HEK293 (cell line): ENCODE measurements around the gene TNFAIP3.

Experiments
- CTCF ChIA-PET: fragments of 350-600 bp; formaldehyde crosslinking; extraction: SDS; loops from one replicate; lab custom pipeline; 2021; ENCODE audit warnings: antibody characterized with exemption; lab: Yijun Ruan, JAX
- POLR2A ChIA-PET: fragments of 300-600 bp; formaldehyde crosslinking; extraction: SDS; loops from one replicate; lab custom pipeline; 2020; ENCODE audit warnings: antibody characterized with exemption, inconsistent platforms; lab: Yijun Ruan, JAX
- H3K27ac ChIP-seq: fragments of 200-500 bp; sonication (Bioruptor generic); 2 replicates; pipeline ENCODE4 v1.5.1; 2014; ENCODE audit warnings: low read depth, low read length, control low read depth, inconsistent platforms; ENCODE audit errors: extremely low read depth
- H3K36me3 ChIP-seq, 2 experiments: fragments of 200-500 bp in 1 of 2; sonication (Bioruptor generic) in 1 of 2; 1 replicate in 1 of 2; 2 replicates in 1 of 2; pipeline ENCODE4 v1.5.1; 2014 to 2017; ENCODE audit warnings: inconsistent platforms in 2 of 2, low read length in 2 of 2; ENCODE audit not compliant: control insufficient read depth in 2 of 2, insufficient read depth in 1 of 2
- H3K4me1 ChIP-seq: fragments of 200-500 bp; sonication (Bioruptor generic); 2 replicates; pipeline ENCODE4 v1.5.1; 2014; ENCODE audit warnings: mild to moderate bottlenecking, low read length, inconsistent platforms; ENCODE audit not compliant: control insufficient read depth, insufficient read depth
- H3K4me3 ChIP-seq: 2 replicates; pipeline ENCODE4 v1.5.1; 2011; ENCODE audit warnings: low read depth, mild to moderate bottlenecking, control low read depth, low read length, moderate library complexity
- H3K9me3 ChIP-seq: fragments of 200-500 bp; sonication (Bioruptor generic); 2 replicates; pipeline ENCODE4 v1.5.1; 2014; ENCODE audit warnings: low read depth, low read length, inconsistent platforms; ENCODE audit not compliant: control insufficient read depth, insufficient read depth
- ATF2 ChIP-seq: fragments of 450-650 bp; formaldehyde crosslinking; IDR thresholded peaks from 2 replicates; pipeline ENCODE4 v1.5.1; 2016; ENCODE audit warnings: missing biosample characterization, missing genetic modification characterization, low read depth
- ELK4 ChIP-seq: IDR thresholded peaks from 2 replicates; pipeline ENCODE4 v1.6.1; 2011; ENCODE audit warnings: mild to moderate bottlenecking, low read depth, low read length, borderline replicate concordance
- FEZF1 ChIP-seq: fragments of 450-650 bp; formaldehyde crosslinking; IDR thresholded peaks from 2 replicates; pipeline ENCODE4 v1.5.1; 2016; ENCODE audit warnings: missing biosample characterization, missing genetic modification characterization
- GLIS1 ChIP-seq: fragments of 450-650 bp; formaldehyde crosslinking; IDR thresholded peaks from 2 replicates; pipeline ENCODE4 v1.5.1; 2016; ENCODE audit warnings: missing biosample characterization, missing genetic modification characterization
- KLF10 ChIP-seq: fragments of 450-650 bp; IDR thresholded peaks from 2 replicates; pipeline ENCODE4 v1.5.1; 2018; ENCODE audit warnings: missing biosample characterization, mild to moderate bottlenecking, missing genetic modification characterization
- KLF7 ChIP-seq: fragments of 450-650 bp; formaldehyde crosslinking; IDR thresholded peaks from 2 replicates; pipeline ENCODE4 v1.5.1; 2016; ENCODE audit warnings: missing biosample characterization, missing genetic modification characterization, borderline replicate concordance
- KLF9 ChIP-seq: fragments of 450-650 bp; formaldehyde crosslinking; IDR thresholded peaks from 2 replicates; pipeline ENCODE4 v1.5.1; 2016; ENCODE audit warnings: missing biosample characterization, missing genetic modification characterization, low read depth
- OVOL3 ChIP-seq: fragments of 450-650 bp; formaldehyde crosslinking; IDR thresholded peaks from 2 replicates; pipeline ENCODE4 v1.5.1; 2016; ENCODE audit warnings: missing biosample characterization, missing genetic modification characterization
- PRDM6 ChIP-seq: fragments of 450-650 bp; formaldehyde crosslinking; IDR thresholded peaks from 2 replicates; pipeline ENCODE4 v1.5.1; 2017; ENCODE audit warnings: missing biosample characterization, missing genetic modification characterization
- ZNF16 ChIP-seq: fragments of 450-650 bp; formaldehyde crosslinking; IDR thresholded peaks from 2 replicates; pipeline ENCODE4 v1.5.1; 2016; ENCODE audit warnings: low read depth, missing biosample characterization, missing genetic modification characterization
- ZNF394 ChIP-seq: fragments of 450-650 bp; formaldehyde crosslinking; IDR thresholded peaks from 2 replicates; pipeline ENCODE4 v1.5.1; 2016; ENCODE audit warnings: missing biosample characterization, missing genetic modification characterization, mild to moderate bottlenecking, moderate library complexity, borderline replicate concordance
- ZNF426 ChIP-seq: fragments of 450-650 bp; formaldehyde crosslinking; IDR thresholded peaks from 2 replicates; pipeline ENCODE4 v1.5.1; 2017; ENCODE audit warnings: missing biosample characterization, missing genetic modification characterization, mild to moderate bottlenecking, inconsistent platforms, moderate library complexity
- ZNF580 ChIP-seq: fragments of 450-650 bp; formaldehyde crosslinking; IDR thresholded peaks from 2 replicates; pipeline ENCODE4 v1.5.1; 2016; ENCODE audit warnings: missing biosample characterization, missing genetic modification characterization
- ZNF623 ChIP-seq: fragments of 450-650 bp; formaldehyde crosslinking; IDR thresholded peaks from 2 replicates; pipeline ENCODE4 v1.5.1; 2016; ENCODE audit warnings: missing biosample characterization, missing genetic modification characterization
- ZNF664 ChIP-seq: fragments of 450-650 bp; formaldehyde crosslinking; IDR thresholded peaks from 2 replicates; pipeline ENCODE4 v1.5.1; 2016; ENCODE audit warnings: missing biosample characterization, missing genetic modification characterization
- ZNF704 ChIP-seq: fragments of 450-650 bp; formaldehyde crosslinking; IDR thresholded peaks from 2 replicates; pipeline ENCODE4 v1.5.1; 2016; ENCODE audit warnings: missing biosample characterization, missing genetic modification characterization
- ZNF707 ChIP-seq: fragments of 450-650 bp; formaldehyde crosslinking; IDR thresholded peaks from 2 replicates; pipeline ENCODE4 v1.5.1; 2016; ENCODE audit warnings: missing biosample characterization, missing genetic modification characterization
- ZSCAN4 ChIP-seq: fragments of 450-650 bp; formaldehyde crosslinking; IDR thresholded peaks from 2 replicates; pipeline ENCODE4 v1.5.1; 2017; ENCODE audit warnings: missing biosample characterization, missing genetic modification characterization

TNFAIP3 gene

GRCh38 chr6:137873273-137873762 is 6.3 kb downstream of the TNFAIP3 start:
- POLR2A ChIA-PET: no interaction called here
- no peak overlapping the region for H3K27ac ChIP-seq

GRCh38 chr6:137874204-137875057 is 7.4 kb downstream of the TNFAIP3 start:
- no peak for TF ChIP-seq ZNF580
- TF ChIP-seq ZNF704 (tag by site-specific recombination): no peak
- Histone ChIP-seq H3K9me3 (no peaks in the 10 kb centered on the region), H3K4me3 (no peak overlapping the region), H3K4me1 (no peaks in the 10 kb centered on the region), H3K36me3 (peaks cover 0 to 70% of the 10 kb centered on the region in 2 experiments; a peak in 1 of 3 replicates), H3K27ac (no peak overlapping the region)
- CTCF ChIA-PET: interaction anchor here (0.7 to 2.1 kb wide), 5 partner anchors 65 to 170 kb away, joined by 3 to 7 read pairs (median 4); no protein-coding TSS in a partner anchor
- POLR2A ChIA-PET: no interaction called here

More at GRCh38 chr6:137873273-137873762, 6.3 kb downstream of the TNFAIP3 start:
- no peak overlapping the region for H3K4me3 ChIP-seq
- H3K4me1 ChIP-seq: no peaks in the 10 kb centered on the region
- TF ChIP-seq ATF2 (tag by site-specific recombination) (no peak), ZNF16 (tag by site-specific recombination) (no peak), PRDM6 (tag by site-specific recombination) (peak; percentile 42; the same call in 1 of the 2 replicates), FEZF1 (tag by site-specific recombination) (peak; percentile 63), ZSCAN4 (no peak), KLF9 (peak; percentile 36), ZNF394 (tag by site-specific recombination) (no peak), ZNF707 (no peak)
- H3K36me3 ChIP-seq: peaks cover 0 to 59% of the 10 kb centered on the region in 2 experiments; a peak in 1 of 3 replicates
- CTCF ChIA-PET: interaction anchor here (0.6 to 2.1 kb wide), 7 partner anchors 72 to 449 kb away, joined by 3 to 7 read pairs (median 4); no protein-coding TSS in a partner anchor
- no peaks in the 10 kb centered on the region for H3K9me3 ChIP-seq

GRCh38 chr6:137875058-137875520 is 8.0 kb downstream of the TNFAIP3 start:
- TF ChIP-seq KLF7 (tag by site-specific recombination) (no peak), OVOL3 (tag by site-specific recombination) (no peak), ELK4 (no peak), ZNF664 (tag by site-specific recombination) (no peak), KLF10 (tag by site-specific recombination) (no peak), ZNF426 (tag by site-specific recombination) (no peak), GLIS1 (tag by site-specific recombination) (no peak), ZNF623 (tag by site-specific recombination) (no peak), ZNF394 (tag by site-specific recombination) (no peak)
- TF ChIP-seq, all 188 proteins: peak for 0
- Histone ChIP-seq H3K36me3 (peaks cover 0 to 77% of the 10 kb centered on the region in 2 experiments; a peak in 1 of 3 replicates), H3K9me3 (no peaks in the 10 kb centered on the region), H3K4me3 (no peak overlapping the region), H3K27ac (no peak overlapping the region), H3K4me1 (no peaks in the 10 kb centered on the region)
- POLR2A ChIA-PET: no interaction called here
- CTCF ChIA-PET: interaction anchor here (0.6 to 2.1 kb wide), 4 partner anchors 8 to 1696 kb away, joined by 3 to 7 read pairs (median 4); partner anchors contain the start of gene TNFAIP3
